GM12878 (cell line): ENCODE data around the gene MARCHF6. TPM values are rescaled to one million over a fixed set of nuclear protein-coding genes. Genes with fewer than 3 reads are reported as not detected.

ENCODE experiments used
- CBFB ChIP-seq: IDR thresholded peaks from 2 replicates; pipeline ENCODE4 v1.6.1; 2016; ENCODE audit warnings: antibody characterized with exemption, low read depth
- CBX3 ChIP-seq: fragments of 200-600 bp; sonication (generic); IDR thresholded peaks from 2 replicates; pipeline ENCODE4 v1.6.1; 2016; ENCODE audit warnings: low read depth, borderline replicate concordance
- CREM ChIP-seq: IDR thresholded peaks from 2 replicates; pipeline ENCODE4 v1.6.1; 2014; ENCODE audit warnings: antibody characterized with exemption, low read depth
- E4F1 ChIP-seq: fragments of 450-650 bp; IDR thresholded peaks from 2 replicates; pipeline ENCODE4 v1.6.1; 2018; ENCODE audit warnings: borderline replicate concordance, mild to moderate bottlenecking; ENCODE audit not compliant: partially characterized antibody
- EED ChIP-seq: sonication (generic); IDR thresholded peaks from 2 replicates; pipeline ENCODE4 v1.6.1; 2016; ENCODE audit warnings: antibody characterized with exemption, low read depth
- MAX ChIP-seq: IDR thresholded peaks from 2 replicates; pipeline ENCODE4 v1.6.1; 2012; ENCODE audit warnings: low read depth, low read length, improper control_type of control experiment
- NR2C2 ChIP-seq: IDR thresholded peaks from 2 replicates; pipeline ENCODE4 v1.6.1; 2011; ENCODE audit warnings: borderline replicate concordance, low read depth; ENCODE audit not compliant: control insufficient read depth, insufficient read length
- PAX5 ChIP-seq: IDR thresholded peaks from 2 replicates; pipeline ENCODE4 v1.6.1; 2011; ENCODE audit warnings: low read depth, low read length, borderline replicate concordance
- polyA plus RNA-seq, 11 experiments: library from polyadenylated mRNA; depleted of rRNA in 4 of 11; unstranded in 6 of 11; stranded (reverse) in 5 of 11; fragments of >200 nt; fragmentation: Nextera tagmentation in 4 of 11; fragmentation: Illumina TruSeq in 1 of 11; extraction: Ambion mirVana in 4 of 11; extraction: Trizol in 1 of 11; gene quantifications; 1 replicate in 1 of 11; 2 replicates in 10 of 11; pipeline versions ENCODE4 v1.2.1 to v1.2.3, GENCODE V29; 2011 to 2016; ENCODE audit warnings: inconsistent platforms in 2 of 11, missing spikeins in 2 of 11, low read depth in 1 of 11
- total RNA-seq, 4 experiments: library from RNA; depleted of rRNA in 3 of 4; stranded (reverse); fragments of >200 nt in 3 of 4; fragmentation: Illumina TruSeq in 1 of 4; extraction: Trizol in 1 of 4; gene quantifications; 2 replicates each; pipeline versions ENCODE4 v1.2.1 to v1.2.3, GENCODE V29; 2013 to 2021
- TF ChIP-seq, protein P1 (sequence below): fragments of 450-650 bp; formaldehyde crosslinking; IDR thresholded peaks from 2 replicates; pipeline ENCODE4 v1.4.0; 2020; ENCODE audit warnings: mild to moderate bottlenecking, moderate library complexity

MARCHF6 gene
- total and polyA plus RNA-seq, 10 of the 15 experiments (the other 5 are each of a cell fraction or from before 2014, with no cell fraction given), result 39.1 to 172 (median 61.0) TPM

- TF ChIP-seq CBX3 (no peak), MAX (no peak), CREM (no peak), EED (no peak), E4F1 (no peak), NR2C2 (no peak), PAX5 (no peak), CBFB (no peak)
- TF ChIP-seq, protein P1, sequence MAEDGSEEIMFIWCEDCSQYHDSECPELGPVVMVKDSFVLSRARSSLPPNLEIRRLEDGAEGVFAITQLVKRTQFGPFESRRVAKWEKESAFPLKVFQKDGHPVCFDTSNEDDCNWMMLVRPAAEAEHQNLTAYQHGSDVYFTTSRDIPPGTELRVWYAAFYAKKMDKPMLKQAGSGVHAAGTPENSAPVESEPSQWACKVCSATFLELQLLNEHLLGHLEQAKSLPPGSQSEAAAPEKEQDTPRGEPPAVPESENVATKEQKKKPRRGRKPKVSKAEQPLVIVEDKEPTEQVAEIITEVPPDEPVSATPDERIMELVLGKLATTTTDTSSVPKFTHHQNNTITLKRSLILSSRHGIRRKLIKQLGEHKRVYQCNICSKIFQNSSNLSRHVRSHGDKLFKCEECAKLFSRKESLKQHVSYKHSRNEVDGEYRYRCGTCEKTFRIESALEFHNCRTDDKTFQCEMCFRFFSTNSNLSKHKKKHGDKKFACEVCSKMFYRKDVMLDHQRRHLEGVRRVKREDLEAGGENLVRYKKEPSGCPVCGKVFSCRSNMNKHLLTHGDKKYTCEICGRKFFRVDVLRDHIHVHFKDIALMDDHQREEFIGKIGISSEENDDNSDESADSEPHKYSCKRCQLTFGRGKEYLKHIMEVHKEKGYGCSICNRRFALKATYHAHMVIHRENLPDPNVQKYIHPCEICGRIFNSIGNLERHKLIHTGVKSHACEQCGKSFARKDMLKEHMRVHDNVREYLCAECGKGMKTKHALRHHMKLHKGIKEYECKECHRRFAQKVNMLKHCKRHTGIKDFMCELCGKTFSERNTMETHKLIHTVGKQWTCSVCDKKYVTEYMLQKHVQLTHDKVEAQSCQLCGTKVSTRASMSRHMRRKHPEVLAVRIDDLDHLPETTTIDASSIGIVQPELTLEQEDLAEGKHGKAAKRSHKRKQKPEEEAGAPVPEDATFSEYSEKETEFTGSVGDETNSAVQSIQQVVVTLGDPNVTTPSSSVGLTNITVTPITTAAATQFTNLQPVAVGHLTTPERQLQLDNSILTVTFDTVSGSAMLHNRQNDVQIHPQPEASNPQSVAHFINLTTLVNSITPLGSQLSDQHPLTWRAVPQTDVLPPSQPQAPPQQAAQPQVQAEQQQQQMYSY (CRISPR knock-in tag), result no peak
These were observed 25.2 kb upstream of the MARCHF6 start (continued) for GRCh38 chr5:10328323-10328722.
